Fibroblast of skin of back (primary cell): Measurements from ENCODE around the gene EPHA6.

Experiments used
- DNase-seq: peaks from one replicate; pipeline ENCODE4 v3.0.0-alpha.2; 2013

The EPHA6 gene

GRCh38 chr3:97712919-97713318 lies 898.5 kb downstream of the EPHA6 start:
- no peak for DNase-seq

- DNase-seq = no peak
These were observed 899.2 kb downstream of the EPHA6 start for GRCh38 chr3:97713634-97714033.

- peak; percentile 68 for DNase-seq
These were observed 904.9 kb downstream of the EPHA6 start for GRCh38 chr3:97719156-97719821.

GRCh38 chr3:97720417-97720816 lies 906.0 kb downstream of the EPHA6 start:
- DNase-seq = no peak

- no peak for DNase-seq
These were observed 907.1 kb downstream of the EPHA6 start for GRCh38 chr3:97721446-97721845.

- no peak for DNase-seq
These were observed 922.5 kb downstream of the EPHA6 start for GRCh38 chr3:97736928-97737327.

GRCh38 chr3:97738761-97739160 lies 924.4 kb downstream of the EPHA6 start:
- DNase-seq = no peak

- no peak for DNase-seq
These were observed 927.6 kb downstream of the EPHA6 start for GRCh38 chr3:97742036-97742435.

GRCh38 chr3:97744289-97744688 lies 929.9 kb downstream of the EPHA6 start:
- DNase-seq = no peak

- no peak for DNase-seq
These were observed 949.4 kb downstream of the EPHA6 start for GRCh38 chr3:97763586-97764406.

GRCh38 chr3:97764407-97765238 lies 950.2 kb downstream of the EPHA6 start, which contains the start of gene ARL6:
Gene ARL6 (plus strand): TSS chr3:97764758. CDS start chr3:97768108, 3,350 bp downstream.
- peak; percentile 87 for DNase-seq

GRCh38 chr3:97765336-97765735 lies 950.9 kb downstream of the EPHA6 start:
- DNase-seq = no peak

GRCh38 chr3:97772926-97773325 lies 958.5 kb downstream of the EPHA6 start:
- DNase-seq = no peak

GRCh38 chr3:97778152-97778551 lies 963.8 kb downstream of the EPHA6 start:
- no peak for DNase-seq

GRCh38 chr3:97793420-97794019 lies 979.1 kb downstream of the EPHA6 start:
- DNase-seq = peak; percentile 51

GRCh38 chr3:97795951-97796350 lies 981.6 kb downstream of the EPHA6 start:
- no peak for DNase-seq
